Measurements from ENCODE around the gene SNAI1. TPM values are rescaled to one million over a fixed set of nuclear protein-coding genes. Genes with fewer than 3 reads are reported as not detected.
"Not testable (repeated sequence)": the region's sequence is repeated elsewhere in the genome, so short reads cannot be mapped to it uniquely, and the experiment has no call there.

SNAI1 gene
- total RNA-seq, 2 experiments from 2014 or later, result 1.6 to 3.6 TPM

- H3K4me3 ChIP-seq (ENCODE audit: low read depth, low read length, poor library complexity, severe bottlenecking), result no peak overlapping the region
- peaks cover 98% of the 10 kb centered on the region for H3K36me3 ChIP-seq (ENCODE audit: insufficient read depth, low read length)
- no peaks in the 10 kb centered on the region for H3K79me2 ChIP-seq (ENCODE audit: insufficient read depth, low read depth, low read length)
- H3K4me2 ChIP-seq (ENCODE audit: low read length), result no peak overlapping the region
- no peaks in the 10 kb centered on the region for H3K9me2 ChIP-seq (ENCODE audit: insufficient read depth, low read length)
- intact Hi-C loops (cut with micrococcal nuclease; ENCODE audit: unreplicated experiment), result no loop called here
- no peaks in the 10 kb centered on the region for H4K20me1 ChIP-seq (ENCODE audit: insufficient read depth, low read length)
- no peak overlapping the region for H2AFZ ChIP-seq (ENCODE audit: low read length)
- CTCF ChIA-PET (ENCODE audit: unreplicated experiment), result no interaction called here
- no peak for DNase-seq (ENCODE audit: low spot score)
- BruUV-seq (replicated peaks), result no TSS peak
- POLR2A ChIA-PET, result interaction anchor here (0.7 kb wide), 1 partner anchor 23 kb away, joined by 4 read pairs; no protein-coding TSS in a partner anchor
- no peak for TF ChIP-seq EZH2phosphoT487 (IDR thresholded peaks at IDR 0.05; ENCODE audit: borderline replicate concordance, low read depth, low read length)
- no peak for TF ChIP-seq CTCF (conservative IDR thresholded peaks at IDR 0.05; ENCODE audit: low read length)
- no peak overlapping the region for H3K27ac ChIP-seq (ENCODE audit: low read depth, low read length, poor library complexity, severe bottlenecking)
- H3K9me3 ChIP-seq (ENCODE audit: low read length), result no peaks in the 10 kb centered on the region
- H3K4me1 ChIP-seq (ENCODE audit: insufficient read depth, low read length, poor library complexity, severe bottlenecking), result no peaks in the 10 kb centered on the region
These were observed 33.8 kb upstream of the SNAI1 start for GRCh38 chr20:49948809-49949507.

- ChIA-PET CTCF (ENCODE audit: unreplicated experiment) (no interaction called here), POLR2A (interaction anchor here (1.4 kb wide), 1 partner anchor 13 kb away, joined by 3 read pairs; no protein-coding TSS in a partner anchor)
- H3K4me1 ChIP-seq (ENCODE audit: insufficient read depth, low read length, poor library complexity, severe bottlenecking), result no peaks in the 10 kb centered on the region
- no peaks in the 10 kb centered on the region for H4K20me1 ChIP-seq (ENCODE audit: insufficient read depth, low read length)
- no peaks in the 10 kb centered on the region for H3K79me2 ChIP-seq (ENCODE audit: insufficient read depth, low read depth, low read length)
- no peak overlapping the region for H3K4me3 ChIP-seq (ENCODE audit: low read depth, low read length, poor library complexity, severe bottlenecking)
- no TSS peak for BruUV-seq (replicated peaks)
- no peak overlapping the region for H3K27ac ChIP-seq (ENCODE audit: low read depth, low read length, poor library complexity, severe bottlenecking)
- H3K4me2 ChIP-seq (ENCODE audit: low read length), result no peak overlapping the region
- no peak for DNase-seq (ENCODE audit: low spot score)
- H3K36me3 ChIP-seq (ENCODE audit: insufficient read depth, low read length), result peaks cover 94% of the 10 kb centered on the region
- H2AFZ ChIP-seq (ENCODE audit: low read length), result no peak overlapping the region
- TF ChIP-seq CTCF (conservative IDR thresholded peaks at IDR 0.05; ENCODE audit: low read length), result no peak
- TF ChIP-seq EZH2phosphoT487 (IDR thresholded peaks at IDR 0.05; ENCODE audit: borderline replicate concordance, low read depth, low read length), result no peak
- no peaks in the 10 kb centered on the region for H3K9me3 ChIP-seq (ENCODE audit: low read length)
- no peaks in the 10 kb centered on the region for H3K9me2 ChIP-seq (ENCODE audit: insufficient read depth, low read length)
- intact Hi-C loops (cut with micrococcal nuclease; ENCODE audit: unreplicated experiment), result no loop called here
These were observed 31.6 kb upstream of the SNAI1 start for GRCh38 chr20:49951151-49951550.

GRCh38 chr20:49955167-49955566, 27.6 kb upstream of the SNAI1 start:
- Histone ChIP-seq H3K9me3 (ENCODE audit: low read length) (no peaks in the 10 kb centered on the region), H2AFZ (ENCODE audit: low read length) (no peak overlapping the region), H3K9me2 (ENCODE audit: insufficient read depth, low read length) (no peaks in the 10 kb centered on the region), H4K20me1 (ENCODE audit: insufficient read depth, low read length) (no peaks in the 10 kb centered on the region), H3K27ac (ENCODE audit: low read depth, low read length, poor library complexity, severe bottlenecking) (no peak overlapping the region), H3K79me2 (ENCODE audit: insufficient read depth, low read depth, low read length) (no peaks in the 10 kb centered on the region), H3K36me3 (ENCODE audit: insufficient read depth, low read length) (peaks cover 64% of the 10 kb centered on the region), H3K4me3 (ENCODE audit: low read depth, low read length, poor library complexity, severe bottlenecking) (no peak overlapping the region), H3K4me2 (ENCODE audit: low read length) (no peak overlapping the region), H3K4me1 (ENCODE audit: insufficient read depth, low read length, poor library complexity, severe bottlenecking) (no peaks in the 10 kb centered on the region)
- TF ChIP-seq CTCF (conservative IDR thresholded peaks at IDR 0.05; ENCODE audit: low read length) (no peak), EZH2phosphoT487 (IDR thresholded peaks at IDR 0.05; ENCODE audit: borderline replicate concordance, low read depth, low read length) (no peak)
- DNase-seq (ENCODE audit: low spot score), result no peak
- intact Hi-C loops (cut with micrococcal nuclease; ENCODE audit: unreplicated experiment), result no loop called here
- POLR2A ChIA-PET, result no interaction called here
- CTCF ChIA-PET (ENCODE audit: unreplicated experiment), result no interaction called here
- no TSS peak for BruUV-seq (replicated peaks)

GRCh38 chr20:49955830-49956396, 26.9 kb upstream of the SNAI1 start:
- H3K4me1 ChIP-seq (ENCODE audit: insufficient read depth, low read length, poor library complexity, severe bottlenecking); H3K9me2 ChIP-seq (ENCODE audit: insufficient read depth, low read length); H3K79me2 ChIP-seq (ENCODE audit: insufficient read depth, low read depth, low read length); H3K4me3 ChIP-seq (ENCODE audit: low read depth, low read length, poor library complexity, severe bottlenecking); BruUV-seq (replicated peaks); DNase-seq (ENCODE audit: low spot score); H4K20me1 ChIP-seq (ENCODE audit: insufficient read depth, low read length); H3K9me3 ChIP-seq (ENCODE audit: low read length); H2AFZ ChIP-seq (ENCODE audit: low read length); CTCF ChIA-PET (ENCODE audit: unreplicated experiment); H3K27ac ChIP-seq (ENCODE audit: low read depth, low read length, poor library complexity, severe bottlenecking); H3K4me2 ChIP-seq (ENCODE audit: low read length); intact Hi-C loops (cut with micrococcal nuclease; ENCODE audit: unreplicated experiment); POLR2A ChIA-PET: not testable (repeated sequence)
- peaks cover 57% of the 10 kb centered on the region for H3K36me3 ChIP-seq (ENCODE audit: insufficient read depth, low read length)

All from OCI-LY7 (cell line).